CD4-positive, alpha-beta T cell treated with Interleukin-4 for 1 hour (primary cell): ENCODE data around the gene RRP7A.
"Not testable (repeated sequence)": the region's sequence is repeated elsewhere in the genome, so short reads cannot be mapped to it uniquely, and the experiment has no call there.

Experiments used
- DNase-seq, 2 donors: peaks; one replicate each; pipeline ENCODE4 v3.0.0-alpha.2; 2020 to 2022

The RRP7A gene

GRCh38 chr22:42535082-42535731 lies 15.6 kb upstream of the RRP7A start:
- not testable (repeated sequence) for DNase-seq

GRCh38 chr22:42533638-42533977 lies 14.0 kb upstream of the RRP7A start:
- DNase-seq: no peak

- DNase-seq: not testable (repeated sequence)
Observed at GRCh38 chr22:42531401-42532084, 11.9 kb upstream of the RRP7A start.

GRCh38 chr22:42529435-42529834 lies 9.8 kb upstream of the RRP7A start:
- not testable (repeated sequence) for DNase-seq

GRCh38 chr22:42528591-42529307 lies 9.2 kb upstream of the RRP7A start:
- DNase-seq: no peak

GRCh38 chr22:42522546-42522945 lies 3.0 kb upstream of the RRP7A start:
- DNase-seq: no peak

GRCh38 chr22:42521228-42521546 lies 1.6 kb upstream of the RRP7A start:
- no peak for DNase-seq

- not testable (repeated sequence) for DNase-seq
Observed at GRCh38 chr22:42518638-42519524, 715 bp downstream of the RRP7A start.

GRCh38 chr22:42517103-42517502 lies 2.5 kb downstream of the RRP7A start:
- not testable (repeated sequence) for DNase-seq

GRCh38 chr22:42515896-42516295 lies 3.7 kb downstream of the RRP7A start:
- DNase-seq: no peak

- not testable (repeated sequence) for DNase-seq
Observed at GRCh38 chr22:42515304-42515703, 4.3 kb downstream of the RRP7A start.

GRCh38 chr22:42514331-42514730 lies 5.3 kb downstream of the RRP7A start:
- DNase-seq: not testable (repeated sequence)

- not testable (repeated sequence) for DNase-seq
Observed at GRCh38 chr22:42512273-42512990, 7.2 kb downstream of the RRP7A start.

GRCh38 chr22:42511401-42511891 lies 8.2 kb downstream of the RRP7A start:
- no peak for DNase-seq

GRCh38 chr22:42509548-42509947 lies 10.0 kb downstream of the RRP7A start:
- no peak for DNase-seq

- not testable (repeated sequence) for DNase-seq
Observed at GRCh38 chr22:42508975-42509364, 10.6 kb downstream of the RRP7A start.

GRCh38 chr22:42508327-42508974 lies 11.1 kb downstream of the RRP7A start:
- not testable (repeated sequence) for DNase-seq

GRCh38 chr22:42500836-42501179 lies 18.8 kb downstream of the RRP7A start:
- no peak for DNase-seq

- DNase-seq: peak; percentile 89 to 93
Observed at GRCh38 chr22:42500161-42500835, 19.3 kb downstream of the RRP7A start.

GRCh38 chr22:42499773-42500160 lies 19.8 kb downstream of the RRP7A start:
- DNase-seq: not testable (repeated sequence)

GRCh38 chr22:42495533-42496141 lies 24.0 kb downstream of the RRP7A start:
- not testable (repeated sequence) for DNase-seq
